Activated naive CD4-positive, alpha-beta T cell treated with anti-CD3 and anti-CD28 coated beads, Interleukin-2, amount 10 ng/mL, durations not matched to agents 7 days and 5 days (primary cell): Measurements from ENCODE around the gene CA12.
A peak's percentile ranks its signal among the peaks of the same experiment; 100 is the strongest.
"Not testable (repeated sequence)": the region's sequence is repeated elsewhere in the genome, so short reads cannot be mapped to it uniquely, and the experiment has no call there.

Experiments used
- CTCF ChIA-PET: fragments of 350-600 bp; sonication (Branson Sonifier 250); formaldehyde crosslinking; loops from one replicate; lab custom pipeline; 2021; ENCODE audit warnings: antibody characterized with exemption; lab: Charles Lee
- DNase-seq: peaks from one replicate; pipeline ENCODE4 v3.0.0-alpha.2; 2020
- H3K27ac Mint-ChIP-seq: one replicate; pipeline ENCODE4 v1.8.0; 2021; ENCODE audit warnings: mild to moderate bottlenecking, moderate library complexity, mixed read lengths
- H3K27me3 Mint-ChIP-seq: one replicate; pipeline ENCODE4 v1.8.0; 2021; ENCODE audit warnings: mild to moderate bottlenecking, mixed read lengths
- H3K36me3 Mint-ChIP-seq: one replicate; pipeline ENCODE4 v1.8.0; 2021; ENCODE audit warnings: mixed read lengths
- H3K4me1 Mint-ChIP-seq: one replicate; pipeline ENCODE4 v1.8.0; 2021; ENCODE audit warnings: mixed read lengths
- H3K4me3 Mint-ChIP-seq: one replicate; pipeline ENCODE4 v1.8.0; 2021; ENCODE audit warnings: mild to moderate bottlenecking, moderate library complexity, mixed read lengths
- H3K9me3 Mint-ChIP-seq: one replicate; pipeline ENCODE4 v1.8.0; 2021; ENCODE audit warnings: mixed read lengths

CA12 gene

DNA sequence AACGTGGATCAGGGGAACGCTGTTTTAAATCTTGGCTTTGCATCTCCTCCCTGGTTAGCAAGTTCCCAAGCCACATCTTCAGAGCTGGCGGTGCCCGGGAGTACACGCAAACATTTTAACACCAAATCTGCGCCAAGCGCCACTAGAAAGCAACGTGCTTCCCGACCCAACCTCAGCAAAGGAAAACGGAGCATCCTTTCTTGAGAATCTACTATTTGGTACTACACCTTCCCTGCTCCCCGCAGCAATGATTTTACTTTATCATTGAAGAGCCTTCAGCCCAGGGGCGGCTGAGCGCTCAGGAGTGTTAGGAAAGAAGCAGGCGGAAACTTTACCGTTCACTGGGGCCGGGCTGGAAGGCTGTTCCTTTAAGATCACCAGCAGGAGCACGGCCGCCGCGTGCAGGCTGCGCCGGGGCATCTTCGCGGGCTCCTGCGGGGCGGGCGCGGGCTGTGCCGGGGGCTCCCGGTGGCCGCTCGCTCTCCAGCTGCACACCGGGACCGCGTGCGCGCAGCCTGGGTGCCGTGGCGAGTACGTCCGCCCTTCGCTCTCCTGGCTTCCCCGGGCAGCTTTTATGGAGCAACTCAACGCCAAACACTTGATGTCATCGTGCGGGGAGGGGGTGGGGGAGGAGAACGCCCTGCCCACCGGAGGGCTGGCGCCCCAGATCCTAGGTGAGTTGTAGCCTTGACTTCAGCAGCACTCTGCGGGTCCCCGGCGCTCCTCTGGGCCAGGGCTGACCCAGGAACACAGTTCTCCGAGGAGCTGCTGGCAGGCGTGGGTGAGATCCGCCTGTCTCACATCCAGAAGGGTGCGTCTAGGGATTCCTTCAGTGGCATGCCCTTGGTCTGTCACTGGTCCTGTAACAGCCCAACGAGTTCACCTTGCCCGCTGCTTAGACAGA, at the start of gene CA12:
CA12 (minus strand) TSS at position 546 of the 904 bp plus-strand sequence; CDS start at position 420, 126 bp downstream.
- peak; percentile 32 for DNase-seq
- H3K27me3 Mint-ChIP-seq, result peaks cover 79% of the 10 kb centered on the region
- H3K9me3 Mint-ChIP-seq, result no peaks in the 10 kb centered on the region
- H3K4me3 Mint-ChIP-seq, result peak within 1 kb of the TSS; percentile 62
- no peak within 1 kb of the TSS for H3K27ac Mint-ChIP-seq
- CTCF ChIA-PET, result no interaction called here
- H3K4me1 Mint-ChIP-seq, result peaks cover 15% of the 10 kb centered on the region
- no peaks in the 10 kb centered on the region for H3K36me3 Mint-ChIP-seq

GRCh38 chr15:63430766-63431451, 49.3 kb upstream of the CA12 start:
- Mint-ChIP-seq H3K36me3 (no peaks in the 10 kb centered on the region), H3K9me3 (no peaks in the 10 kb centered on the region), H3K4me3 (no peak overlapping the region), H3K27ac (no peak overlapping the region), H3K4me1 (peaks cover 2% of the 10 kb centered on the region), H3K27me3 (peaks cover 15% of the 10 kb centered on the region)
- DNase-seq, result no peak
- CTCF ChIA-PET, result no interaction called here

DNA sequence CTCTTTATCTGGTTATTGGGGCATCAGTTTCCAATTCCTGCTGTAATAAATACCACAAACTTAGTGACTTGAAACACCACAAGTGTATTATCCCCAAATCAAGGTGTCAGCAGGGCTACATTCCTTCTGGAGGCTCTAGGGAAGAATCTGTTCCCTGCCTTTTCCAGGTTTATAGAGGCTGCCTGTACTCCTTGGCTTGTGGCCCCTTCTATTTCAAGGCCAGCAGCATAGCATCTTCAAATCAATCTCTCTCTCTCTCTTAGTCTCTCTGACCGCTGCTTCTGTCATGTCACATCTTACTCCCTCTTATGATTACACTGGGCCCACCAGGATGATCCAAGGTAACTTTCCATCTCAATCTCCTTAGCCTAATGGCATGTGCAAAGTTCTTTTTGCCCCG, 44.9 kb upstream of the CA12 start:
- no peak overlapping the region for H3K27ac Mint-ChIP-seq
- H3K36me3 Mint-ChIP-seq, result no peaks in the 10 kb centered on the region
- no peaks in the 10 kb centered on the region for H3K9me3 Mint-ChIP-seq
- no peak for DNase-seq
- H3K27me3 Mint-ChIP-seq, result peaks cover 11% of the 10 kb centered on the region
- CTCF ChIA-PET, result no interaction called here
- no peaks in the 10 kb centered on the region for H3K4me1 Mint-ChIP-seq
- no peak overlapping the region for H3K4me3 Mint-ChIP-seq

GRCh38 chr15:63425426-63425985, 43.9 kb upstream of the CA12 start:
- CTCF ChIA-PET, result interaction anchor here (1.2 kb wide), 1 partner anchor 16 kb away, joined by 3 read pairs; no protein-coding TSS in a partner anchor
- no peak overlapping the region for H3K27ac Mint-ChIP-seq
- H3K4me1 Mint-ChIP-seq, result no peaks in the 10 kb centered on the region
- H3K9me3 Mint-ChIP-seq, result no peaks in the 10 kb centered on the region
- H3K27me3 Mint-ChIP-seq, result peaks cover 9% of the 10 kb centered on the region
- no peaks in the 10 kb centered on the region for H3K36me3 Mint-ChIP-seq
- no peak overlapping the region for H3K4me3 Mint-ChIP-seq
- no peak for DNase-seq

DNA sequence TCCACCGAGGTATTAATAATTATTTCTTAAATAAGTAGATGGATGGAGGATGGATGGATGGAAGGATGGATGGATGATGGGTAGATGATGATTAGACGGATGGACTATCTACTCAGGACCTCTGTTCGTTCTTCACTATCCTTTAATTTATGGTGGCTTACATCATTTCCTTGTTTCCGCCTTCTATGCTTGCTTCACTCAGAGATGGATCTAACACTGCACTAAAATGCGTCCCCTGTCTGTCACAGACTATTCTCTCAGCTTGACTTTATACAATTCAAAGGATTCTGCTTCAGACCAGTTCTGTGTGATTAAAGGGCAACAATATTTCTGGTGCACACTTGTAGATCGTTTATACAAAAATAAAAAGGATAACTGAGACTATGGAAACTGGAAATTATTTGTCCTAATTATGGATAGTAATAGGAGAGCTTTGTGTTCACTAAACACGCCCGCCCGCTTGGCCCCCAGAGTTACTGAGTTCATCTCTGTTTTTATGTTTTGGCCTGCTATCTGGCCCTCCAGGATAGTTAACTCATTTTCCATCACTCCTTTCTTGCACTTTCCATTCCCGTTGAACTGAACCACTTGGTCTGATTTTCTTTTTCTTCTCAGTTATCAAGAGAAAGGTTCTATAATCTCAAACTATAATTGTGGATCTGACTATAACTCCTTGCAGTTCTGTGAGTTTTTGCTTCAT, 41.4 kb upstream of the CA12 start:
- no peaks in the 10 kb centered on the region for H3K36me3 Mint-ChIP-seq
- H3K9me3 Mint-ChIP-seq, result no peaks in the 10 kb centered on the region
- CTCF ChIA-PET, result no interaction called here
- no peak overlapping the region for H3K4me3 Mint-ChIP-seq
- no peak for DNase-seq
- H3K27me3 Mint-ChIP-seq, result peaks cover 9% of the 10 kb centered on the region
- H3K27ac Mint-ChIP-seq, result no peak overlapping the region
- no peaks in the 10 kb centered on the region for H3K4me1 Mint-ChIP-seq

DNA sequence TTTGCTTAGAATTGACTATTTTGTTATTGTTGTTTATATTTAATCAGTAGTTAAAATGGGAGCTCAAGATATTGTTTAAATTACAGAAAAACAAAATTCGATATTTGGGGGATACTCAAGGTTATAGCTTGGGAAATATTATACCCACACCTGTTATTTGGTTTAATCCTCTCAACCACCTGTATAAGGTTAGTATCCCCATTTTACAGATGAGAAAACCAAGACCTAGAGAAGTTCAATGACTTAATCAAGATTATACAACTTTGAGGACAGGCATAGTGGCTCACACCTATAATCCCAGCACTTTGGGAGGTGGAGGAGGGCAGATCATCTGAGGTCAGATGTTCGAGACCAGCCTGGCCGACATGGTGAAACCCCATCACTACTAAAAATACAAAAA, 39.8 kb upstream of the CA12 start:
- no peaks in the 10 kb centered on the region for H3K4me1 Mint-ChIP-seq
- DNase-seq, result no peak
- peaks cover 15% of the 10 kb centered on the region for H3K27me3 Mint-ChIP-seq
- no peak overlapping the region for H3K4me3 Mint-ChIP-seq
- no peaks in the 10 kb centered on the region for H3K36me3 Mint-ChIP-seq
- H3K27ac Mint-ChIP-seq, result no peak overlapping the region
- CTCF ChIA-PET, result no interaction called here
- H3K9me3 Mint-ChIP-seq, result no peaks in the 10 kb centered on the region

GRCh38 chr15:63420333-63420747, 38.7 kb upstream of the CA12 start:
- H3K27ac Mint-ChIP-seq, result no peak overlapping the region
- CTCF ChIA-PET, result no interaction called here
- peaks cover under 1% of the 10 kb centered on the region for H3K4me1 Mint-ChIP-seq
- H3K36me3 Mint-ChIP-seq, result no peaks in the 10 kb centered on the region
- no peak for DNase-seq
- H3K27me3 Mint-ChIP-seq, result peaks cover 16% of the 10 kb centered on the region
- no peak overlapping the region for H3K4me3 Mint-ChIP-seq
- H3K9me3 Mint-ChIP-seq, result no peaks in the 10 kb centered on the region

- peaks cover 16% of the 10 kb centered on the region for H3K27me3 Mint-ChIP-seq
- CTCF ChIA-PET, result interaction anchor here (0.7 kb wide), 1 partner anchor 370 kb away, joined by 3 read pairs; no protein-coding TSS in a partner anchor
- no peaks in the 10 kb centered on the region for H3K36me3 Mint-ChIP-seq
- peaks cover 2% of the 10 kb centered on the region for H3K4me1 Mint-ChIP-seq
- no peak for DNase-seq
- no peaks in the 10 kb centered on the region for H3K9me3 Mint-ChIP-seq
- H3K4me3 Mint-ChIP-seq, result no peak overlapping the region
- H3K27ac Mint-ChIP-seq, result no peak overlapping the region
Observed at GRCh38 chr15:63418811-63419210, 37.2 kb upstream of the CA12 start.

GRCh38 chr15:63417721-63418120, 36.1 kb upstream of the CA12 start:
- Mint-ChIP-seq H3K36me3 (no peaks in the 10 kb centered on the region), H3K27me3 (peaks cover 26% of the 10 kb centered on the region), H3K4me3 (no peak overlapping the region), H3K4me1 (peaks cover 2% of the 10 kb centered on the region), H3K9me3 (no peaks in the 10 kb centered on the region), H3K27ac (no peak overlapping the region)
- CTCF ChIA-PET, result no interaction called here
- DNase-seq, result no peak

DNA sequence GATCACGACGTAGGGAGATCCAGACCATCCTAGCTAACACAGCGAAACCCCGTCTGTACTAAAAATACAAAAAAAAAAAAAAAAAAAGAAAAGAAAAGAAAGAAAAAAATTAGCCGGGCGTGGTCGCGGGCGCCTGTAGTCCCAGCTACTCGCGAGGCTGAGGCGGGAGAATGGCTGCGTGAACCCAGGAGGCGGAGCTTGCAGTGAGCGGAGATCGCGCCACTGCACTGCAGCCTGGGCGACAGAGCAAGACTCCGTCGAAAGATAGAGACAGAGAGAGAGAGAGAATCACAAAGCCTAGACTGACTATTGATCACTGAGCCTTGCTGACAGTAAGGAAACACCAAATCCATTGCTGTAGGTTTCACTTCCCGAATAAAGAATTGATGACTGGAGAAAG, 35.6 kb upstream of the CA12 start:
- CTCF ChIA-PET, H3K27ac Mint-ChIP-seq: not testable (repeated sequence)

DNA sequence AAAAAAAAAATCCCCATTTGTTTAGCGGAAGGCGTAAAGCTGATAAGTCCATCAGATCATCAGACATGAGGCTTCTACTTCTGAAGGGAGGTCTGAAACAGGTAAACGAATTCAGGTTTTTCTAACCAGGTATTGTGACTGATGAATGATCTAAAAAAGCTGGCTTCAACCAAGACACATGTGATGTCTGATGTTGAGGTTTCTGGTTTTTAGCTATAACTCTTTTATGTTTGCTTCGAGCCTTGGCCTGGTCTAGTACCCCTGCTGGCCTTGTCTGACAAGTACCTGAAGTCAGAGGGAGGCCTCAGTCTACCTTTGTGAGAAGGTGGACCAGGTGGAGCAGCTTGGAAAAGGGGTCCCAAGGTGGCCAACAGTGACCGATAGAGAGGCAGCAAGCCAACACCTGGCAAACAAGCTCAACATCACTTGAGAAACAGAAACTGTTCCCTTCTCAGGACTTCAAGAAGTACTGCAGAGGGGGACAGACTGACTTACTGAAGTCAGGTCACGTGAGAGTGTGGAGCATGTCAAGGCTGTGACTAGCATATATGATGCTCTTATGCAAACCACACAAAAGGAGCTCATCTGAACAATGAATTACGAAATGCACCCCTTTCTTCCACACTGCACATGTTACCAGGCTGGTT, 33.0 kb upstream of the CA12 start:
- H3K4me3 Mint-ChIP-seq, result no peak overlapping the region
- peaks cover 28% of the 10 kb centered on the region for H3K27me3 Mint-ChIP-seq
- no peak for DNase-seq
- CTCF ChIA-PET, result interaction anchor here (1.1 kb wide), 1 partner anchor 23 kb away, joined by 3 read pairs; no protein-coding TSS in a partner anchor
- no peak overlapping the region for H3K27ac Mint-ChIP-seq
- no peaks in the 10 kb centered on the region for H3K36me3 Mint-ChIP-seq
- H3K9me3 Mint-ChIP-seq, result no peaks in the 10 kb centered on the region
- peaks cover 2% of the 10 kb centered on the region for H3K4me1 Mint-ChIP-seq

More for the DNA sequence above, 35.6 kb upstream of the CA12 start:
- not testable (repeated sequence) for H3K4me3 Mint-ChIP-seq, DNase-seq, H3K4me1 Mint-ChIP-seq, H3K36me3 Mint-ChIP-seq, H3K9me3 Mint-ChIP-seq
- peaks cover 29% of the 10 kb centered on the region for H3K27me3 Mint-ChIP-seq

GRCh38 chr15:63412551-63412950, 30.9 kb upstream of the CA12 start:
- CTCF ChIA-PET, result interaction anchor here (0.8 to 1.5 kb wide), 2 partner anchors 9 to 364 kb away, joined by 3 to 4 read pairs; no protein-coding TSS in a partner anchor
- no peaks in the 10 kb centered on the region for H3K9me3 Mint-ChIP-seq

DNA sequence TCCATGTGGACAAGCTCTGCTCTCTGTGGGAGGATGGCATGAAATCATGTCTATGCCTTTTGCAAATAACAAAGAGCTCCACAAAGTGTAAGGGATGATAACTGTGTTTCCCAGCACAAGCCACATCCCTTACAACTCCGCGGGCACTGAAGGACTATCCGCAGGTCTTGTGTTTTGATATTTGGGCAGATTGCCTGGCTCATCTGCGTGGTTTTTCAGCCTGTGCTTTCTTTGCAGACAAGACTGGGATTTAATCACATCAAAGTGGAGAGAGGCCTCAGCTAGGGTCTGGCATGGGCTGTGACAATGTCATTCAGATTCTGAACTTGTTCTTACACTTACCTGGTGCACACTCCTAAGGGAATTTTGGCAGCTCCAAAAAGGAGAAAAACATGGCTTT, 30.2 kb upstream of the CA12 start:
- Mint-ChIP-seq H3K27ac (no peak overlapping the region), H3K9me3 (no peaks in the 10 kb centered on the region), H3K27me3 (peaks cover 32% of the 10 kb centered on the region), H3K4me3 (no peak overlapping the region), H3K36me3 (no peaks in the 10 kb centered on the region), H3K4me1 (peaks cover 2% of the 10 kb centered on the region)
- no peak for DNase-seq
- CTCF ChIA-PET, result interaction anchor here (0.9 to 1.5 kb wide), 2 partner anchors 9 to 364 kb away, joined by 4 read pairs; no protein-coding TSS in a partner anchor

More at GRCh38 chr15:63412551-63412950, 30.9 kb upstream of the CA12 start:
- no peak for DNase-seq
- Mint-ChIP-seq H3K4me3 (no peak overlapping the region), H3K36me3 (no peaks in the 10 kb centered on the region), H3K27ac (no peak overlapping the region), H3K4me1 (peaks cover 2% of the 10 kb centered on the region), H3K27me3 (peaks cover 32% of the 10 kb centered on the region)
